Upper lobe of left lung (tissue), 6 donors: ENCODE measurements around the gene APOBR. TPM values are rescaled to one million over a fixed set of nuclear protein-coding genes. Genes with fewer than 3 reads are reported as not detected.

Source experiments
- ATAC-seq, 2 donors: fragments of 200-7000 bp; cut with Tn5 transposase; one replicate each; pipeline ENCODE4 v1.9.1; 2022; ENCODE audit warnings: mild to moderate bottlenecking in 2 of 2, moderate library complexity in 2 of 2; ENCODE audit not compliant: low FRiP score in 2 of 2
- DNase-seq, 2 donors: peaks; one replicate each; pipeline ENCODE4 v3.0.0-alpha.2; 2019 to 2020
- H3K27ac ChIP-seq, 4 donors: fragments of 200-600 bp; sonication (generic); one replicate each; pipeline ENCODE4 v1.5.1; 2016 to 2019
- H3K27me3 ChIP-seq, 4 donors: fragments of 200-600 bp; sonication (generic); one replicate each; pipeline ENCODE4 v1.5.1; 2017 to 2019
- H3K36me3 ChIP-seq, 4 donors: fragments of 200-600 bp; sonication (generic); one replicate each; pipeline ENCODE4 v1.5.1; 2016 to 2019
- H3K4me1 ChIP-seq, 4 donors: fragments of 200-600 bp; sonication (generic); one replicate each; pipeline ENCODE4 v1.5.1; 2018 to 2019
- H3K4me3 ChIP-seq, 4 donors: fragments of 200-600 bp; sonication (generic); one replicate each; pipeline ENCODE4 v1.5.1; 2017 to 2019; ENCODE audit warnings: mild to moderate bottlenecking in 2 of 4, moderate library complexity in 1 of 4
- H3K9me3 ChIP-seq, 4 donors: fragments of 200-600 bp; sonication (generic); one replicate each; pipeline ENCODE4 v1.5.1; 2018 to 2019
- EP300 ChIP-seq, 4 donors: sonication (generic); formaldehyde crosslinking; IDR thresholded peaks; one replicate each; pipeline ENCODE4 v1.5.1; 2017; ENCODE audit warnings: antibody characterized with exemption in 4 of 4, control low read depth in 2 of 4
- POLR2A ChIP-seq, 4 donors: fragments of 450-650 bp; IDR thresholded peaks; one replicate each; pipeline ENCODE4 v1.5.1; 2016 to 2017; ENCODE audit warnings: antibody characterized with exemption in 4 of 4, mild to moderate bottlenecking in 2 of 4
- POLR2AphosphoS5 ChIP-seq, 2 donors: sonication (generic); formaldehyde crosslinking; IDR thresholded peaks; one replicate each; pipeline ENCODE4 v1.5.1; 2017; ENCODE audit warnings: antibody characterized with exemption in 2 of 2
- WGBS, 2 donors: methylation state at CpG; one replicate each; pipeline ENCODE4 v1.1.5; 2017 to 2018; 5-methylcytosine and 5-hydroxymethylcytosine counted together
- total RNA-seq, 6 donors: library from RNA; depleted of rRNA in 4 of 6; stranded (reverse); fragments of >200 nt in 4 of 6; gene quantifications; one replicate each; pipeline versions ENCODE4 v1.1.0 to v1.2.1, GENCODE V29; 2016 to 2021
- TF ChIP-seq, protein P1 (sequence below), 6 experiments: fragments of 450-650 bp in 4 of 6; fragments of 200-600 bp in 2 of 6; sonication (generic) in 2 of 6; IDR thresholded peaks; one replicate each; pipeline ENCODE4 v1.5.1; 2016 to 2019; ENCODE audit warnings: antibody characterized with exemption in 6 of 6
- donor health status: DM: no; HTN: no; CAD: no; lungs with moderate emphysema.
- donor health status: DM: no; HTN: yes; CAD: no; lungs with severe emphysema.

Gene APOBR
- total RNA-seq, 6 donors from 2014 or later: 17.0 to 45.0 (median 33.4) TPM

DNA sequence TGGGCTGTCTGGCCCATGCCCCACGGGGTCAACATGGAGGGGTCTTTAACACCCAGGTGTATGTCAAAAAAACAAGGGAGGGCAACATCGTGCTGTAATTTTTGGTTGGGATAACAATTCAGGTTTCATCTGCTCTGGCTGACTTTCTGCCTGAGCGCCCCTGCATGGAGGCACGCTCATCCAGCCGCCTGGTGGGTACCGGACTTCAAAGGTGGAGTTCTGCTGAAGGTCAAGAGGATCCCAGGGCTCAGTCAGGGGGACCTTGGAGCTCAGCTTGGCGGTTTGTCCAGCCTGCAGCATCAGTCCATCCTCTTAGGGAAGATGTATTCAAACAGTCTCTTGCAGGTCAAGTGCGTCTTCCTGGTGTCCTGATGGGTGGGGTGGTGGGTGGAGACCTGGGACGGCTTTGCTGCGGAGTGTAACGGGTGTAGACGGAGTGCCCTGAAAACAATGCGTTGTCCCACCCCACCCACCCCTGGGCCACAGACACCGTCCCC lies 53.9 kb downstream of the APOBR start:
- peaks cover 2 to 4% (median 3%) of the 10 kb centered on the region in 4 donors for H3K4me1 ChIP-seq
- H3K27me3 ChIP-seq: no peaks in the 10 kb centered on the region
- 69 to 83% methylated on average over 6 to 14 of the region's 14 CpGs for WGBS, 2 donors
- TF ChIP-seq EP300 (IDR thresholded peaks at IDR 0.05) (no peak), POLR2A (IDR thresholded peaks at IDR 0.05) (no peak), POLR2AphosphoS5 (IDR thresholded peaks at IDR 0.05) (no peak)
- TF ChIP-seq, protein P1, sequence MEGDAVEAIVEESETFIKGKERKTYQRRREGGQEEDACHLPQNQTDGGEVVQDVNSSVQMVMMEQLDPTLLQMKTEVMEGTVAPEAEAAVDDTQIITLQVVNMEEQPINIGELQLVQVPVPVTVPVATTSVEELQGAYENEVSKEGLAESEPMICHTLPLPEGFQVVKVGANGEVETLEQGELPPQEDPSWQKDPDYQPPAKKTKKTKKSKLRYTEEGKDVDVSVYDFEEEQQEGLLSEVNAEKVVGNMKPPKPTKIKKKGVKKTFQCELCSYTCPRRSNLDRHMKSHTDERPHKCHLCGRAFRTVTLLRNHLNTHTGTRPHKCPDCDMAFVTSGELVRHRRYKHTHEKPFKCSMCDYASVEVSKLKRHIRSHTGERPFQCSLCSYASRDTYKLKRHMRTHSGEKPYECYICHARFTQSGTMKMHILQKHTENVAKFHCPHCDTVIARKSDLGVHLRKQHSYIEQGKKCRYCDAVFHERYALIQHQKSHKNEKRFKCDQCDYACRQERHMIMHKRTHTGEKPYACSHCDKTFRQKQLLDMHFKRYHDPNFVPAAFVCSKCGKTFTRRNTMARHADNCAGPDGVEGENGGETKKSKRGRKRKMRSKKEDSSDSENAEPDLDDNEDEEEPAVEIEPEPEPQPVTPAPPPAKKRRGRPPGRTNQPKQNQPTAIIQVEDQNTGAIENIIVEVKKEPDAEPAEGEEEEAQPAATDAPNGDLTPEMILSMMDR (IDR thresholded peaks at IDR 0.05): no peak
- DNase-seq: no peak
- ATAC-seq: no peak
- no peak overlapping the region for H3K27ac ChIP-seq
- no peak overlapping the region for H3K4me3 ChIP-seq
- no peaks in the 10 kb centered on the region for H3K9me3 ChIP-seq
- no peaks in the 10 kb centered on the region for H3K36me3 ChIP-seq

Other genes starting within 250 kb of the APOBR start
- gene SBK1, start 202.1 kb upstream of the APOBR start, total RNA-seq: 1 to 10 TPM; 1.1 to 4.2 (median 2.1) TPM
- gene NPIPB6, start 131.1 kb upstream of the APOBR start, total RNA-seq: 1 to 10 TPM in 2 of 6 donors, not detected in 4; 1.6 to 3.3 TPM
- 100 to 1,000 TPM in 4 of 6 donors, 10 to 100 TPM in 2; 44.6 to 235 (median 112) TPM for gene EIF3CL, start 90.8 kb upstream of the APOBR start, total RNA-seq
- under 1 TPM in 2 of 6 donors, not detected in 4; 0.17 to 0.20 TPM for gene NPIPB7, start 22.3 kb upstream of the APOBR start, total RNA-seq
- gene CLN3, start 2.6 kb upstream of the APOBR start, total RNA-seq: 10 to 100 TPM; 39.5 to 96.4 (median 56.2) TPM
- gene IL27, start 12.2 kb downstream of the APOBR start, total RNA-seq: 1 to 10 TPM in 1 of 6 donors, under 1 TPM in 1, not detected in 4; 0.89 to 1.4 TPM
- 100 to 1,000 TPM in 4 of 6 donors, 10 to 100 TPM in 2; 34.1 to 294 (median 119) TPM for gene NUPR1, start 44.3 kb downstream of the APOBR start, total RNA-seq
- gene SGF29, start 59.3 kb downstream of the APOBR start, total RNA-seq: 10 to 100 TPM; 24.8 to 67.1 (median 37.3) TPM
- 10 to 100 TPM in 5 of 6 donors, 1 to 10 TPM in 1; 5.7 to 40.8 (median 17.5) TPM for gene SULT1A2, start 102.4 kb downstream of the APOBR start, total RNA-seq
- gene SULT1A1, start 115.4 kb downstream of the APOBR start, total RNA-seq: 100 to 1,000 TPM in 4 of 6 donors, 10 to 100 TPM in 2; 46.0 to 180 (median 124) TPM
- gene NPIPB8, start 143.4 kb downstream of the APOBR start, total RNA-seq: 1 to 10 TPM in 1 of 6 donors, under 1 TPM in 1, not detected in 4; 0.67 to 2.3 TPM
- gene EIF3C, start 216.8 kb downstream of the APOBR start, total RNA-seq: 100 to 1,000 TPM; 218 to 799 (median 446) TPM